Trophoblast cell (in vitro differentiated cells and primary cell): Measurements from ENCODE around the gene ASS1.

Experiments used
- DNase-seq, 2 donors: peaks; one replicate each; pipeline ENCODE4 v3.0.0-alpha.2; 2016
- H2AFZ ChIP-seq: 2 replicates; pipeline ENCODE4 v1.6.1; 2013; ENCODE audit warnings: low read length, moderate library complexity, mild to moderate bottlenecking; ENCODE audit not compliant: insufficient read depth, poor library complexity
- H2AK5ac ChIP-seq: 2 replicates; pipeline ENCODE4 v1.6.1; 2013; ENCODE audit warnings: mild to moderate bottlenecking, low read length
- H2BK120ac ChIP-seq: 2 replicates; pipeline ENCODE4 v1.6.1; 2013; ENCODE audit warnings: low read length, mild to moderate bottlenecking, moderate library complexity; ENCODE audit not compliant: insufficient read depth, poor library complexity
- H2BK12ac ChIP-seq: 2 replicates; pipeline ENCODE4 v1.6.1; 2013; ENCODE audit warnings: mild to moderate bottlenecking, low read length, moderate library complexity
- H2BK5ac ChIP-seq: 2 replicates; pipeline ENCODE4 v1.6.1; 2013; ENCODE audit warnings: low read length, low read depth, moderate library complexity, mild to moderate bottlenecking; ENCODE audit not compliant: poor library complexity
- H3K14ac ChIP-seq: 2 replicates; pipeline ENCODE4 v1.6.1; 2013; ENCODE audit warnings: mild to moderate bottlenecking, low read length
- H3K18ac ChIP-seq: 2 replicates; pipeline ENCODE4 v1.6.1; 2013; ENCODE audit warnings: mild to moderate bottlenecking, low read length
- H3K23ac ChIP-seq: 2 replicates; pipeline ENCODE4 v1.6.1; 2013; ENCODE audit warnings: low read length
- H3K27ac ChIP-seq: 2 replicates; pipeline ENCODE4 v1.5.1; 2013; ENCODE audit warnings: low read depth, mild to moderate bottlenecking, inconsistent platforms, low read length, moderate library complexity
- H3K27me3 ChIP-seq: 2 replicates; pipeline ENCODE4 v1.6.1; 2013; ENCODE audit warnings: inconsistent platforms, mild to moderate bottlenecking, low read length, moderate library complexity; ENCODE audit not compliant: insufficient read depth
- H3K36me3 ChIP-seq, 2 experiments: 1 replicate in 1 of 2; 2 replicates in 1 of 2; pipeline ENCODE4 v1.6.1; 2013; ENCODE audit warnings: low read length in 2 of 2, mild to moderate bottlenecking in 2 of 2, moderate library complexity in 1 of 2; ENCODE audit not compliant: insufficient read depth in 2 of 2, control insufficient read depth in 1 of 2
- H3K4ac ChIP-seq: 2 replicates; pipeline ENCODE4 v1.6.1; 2013; ENCODE audit warnings: low read depth, mild to moderate bottlenecking, low read length, moderate library complexity
- H3K4me1 ChIP-seq, 2 experiments: 1 replicate in 1 of 2; 2 replicates in 1 of 2; pipeline ENCODE4 v1.6.1; 2013; ENCODE audit warnings: low read length in 2 of 2, mild to moderate bottlenecking in 2 of 2, moderate library complexity in 1 of 2; ENCODE audit not compliant: insufficient read depth in 2 of 2, control insufficient read depth in 1 of 2
- H3K4me2 ChIP-seq: 2 replicates; pipeline ENCODE4 v1.6.1; 2013; ENCODE audit warnings: inconsistent platforms, mild to moderate bottlenecking, low read length, moderate library complexity
- H3K4me3 ChIP-seq: 2 replicates; pipeline ENCODE4 v1.5.1; 2013; ENCODE audit warnings: mild to moderate bottlenecking, low read depth, low read length, inconsistent platforms
- H3K79me1 ChIP-seq: one replicate; pipeline ENCODE4 v1.6.1; 2013; ENCODE audit warnings: low read length
- H3K79me2 ChIP-seq: 2 replicates; pipeline ENCODE4 v1.6.1; 2013; ENCODE audit warnings: low read length, mild to moderate bottlenecking; ENCODE audit not compliant: control insufficient read depth, insufficient read depth, poor library complexity
- H3K9ac ChIP-seq: 2 replicates; pipeline ENCODE4 v1.6.1; 2013; ENCODE audit warnings: mild to moderate bottlenecking, low read length
- H3K9me3 ChIP-seq: 2 replicates; pipeline ENCODE4 v1.6.1; 2013; ENCODE audit warnings: low read depth, mild to moderate bottlenecking, control low read depth, inconsistent platforms, low read length; ENCODE audit not compliant: insufficient read depth
- H4K12ac ChIP-seq: 2 replicates; pipeline ENCODE4 v1.6.1; 2013; ENCODE audit warnings: low read depth, mild to moderate bottlenecking, low read length, moderate library complexity
- H4K8ac ChIP-seq: 2 replicates; pipeline ENCODE4 v1.6.1; 2013; ENCODE audit warnings: low read depth, mild to moderate bottlenecking, low read length, moderate library complexity
- H4K91ac ChIP-seq: one replicate; pipeline ENCODE4 v1.6.1; 2013; ENCODE audit warnings: low read depth, mild to moderate bottlenecking, low read length, moderate library complexity
- WGBS: extraction: QIAGEN DNeasy Blood & Tissue Kit; methylation state at CpG from one replicate; pipeline ENCODE4 v1.1.7; 2013; ENCODE audit warnings: missing lambda C conversion rate; ENCODE audit not compliant: insufficient read length, insufficient coverage; ENCODE audit errors: extremely low coverage; 5-methylcytosine and 5-hydroxymethylcytosine counted together

The ASS1 gene

GRCh38 chr9:130493021-130493420 lies 48.3 kb downstream of the ASS1 start:
- H3K9ac ChIP-seq, result no peak overlapping the region
- H3K4me3 ChIP-seq, result no peak overlapping the region
- H3K79me2 ChIP-seq, result no peaks in the 10 kb centered on the region
- H3K9me3 ChIP-seq, result peaks cover 12% of the 10 kb centered on the region
- no peak overlapping the region for H2AK5ac ChIP-seq
- peaks cover 4 to 5% of the 10 kb centered on the region in 2 experiments for H3K36me3 ChIP-seq
- no peak overlapping the region for H2AFZ ChIP-seq
- no peak overlapping the region for H3K27ac ChIP-seq
- no peaks in the 10 kb centered on the region for H3K79me1 ChIP-seq
- no CpG with 5 or more reads among the region's 7 CpGs for WGBS
- no peak overlapping the region for H3K4me2 ChIP-seq
- no peak overlapping the region for H2BK12ac ChIP-seq
- no peaks in the 10 kb centered on the region for H3K4me1 ChIP-seq
- no peak overlapping the region for H4K91ac ChIP-seq
- H4K8ac ChIP-seq, result no peak overlapping the region
- H3K14ac ChIP-seq, result no peak overlapping the region
- no peak overlapping the region for H3K4ac ChIP-seq
- DNase-seq, result no peak
- no peak overlapping the region for H3K23ac ChIP-seq
- H2BK5ac ChIP-seq, result no peak overlapping the region
- H2BK120ac ChIP-seq, result no peak overlapping the region
- no peak overlapping the region for H3K18ac ChIP-seq
- H4K12ac ChIP-seq, result no peak overlapping the region
- no peaks in the 10 kb centered on the region for H3K27me3 ChIP-seq

GRCh38 chr9:130493476-130493875 lies 48.7 kb downstream of the ASS1 start:
- no peak overlapping the region for H4K8ac ChIP-seq
- no peak overlapping the region for H3K4ac ChIP-seq
- H3K9ac ChIP-seq, result no peak overlapping the region
- no peak overlapping the region for H2AK5ac ChIP-seq
- DNase-seq, result no peak
- H4K91ac ChIP-seq, result no peak overlapping the region
- H3K23ac ChIP-seq, result no peak overlapping the region
- no peaks in the 10 kb centered on the region for H3K27me3 ChIP-seq
- no peak overlapping the region for H3K18ac ChIP-seq
- H3K4me3 ChIP-seq, result no peak overlapping the region
- peaks cover 4 to 6% of the 10 kb centered on the region in 2 experiments for H3K36me3 ChIP-seq
- H2BK5ac ChIP-seq, result no peak overlapping the region
- H2AFZ ChIP-seq, result no peak overlapping the region
- no peak overlapping the region for H3K14ac ChIP-seq
- H3K79me1 ChIP-seq, result no peaks in the 10 kb centered on the region
- no CpG with 5 or more reads among the region's 9 CpGs for WGBS
- no peak overlapping the region for H2BK120ac ChIP-seq
- no peak overlapping the region for H2BK12ac ChIP-seq
- peaks cover 12% of the 10 kb centered on the region for H3K9me3 ChIP-seq
- H3K27ac ChIP-seq, result no peak overlapping the region
- no peak overlapping the region for H4K12ac ChIP-seq
- no peaks in the 10 kb centered on the region for H3K79me2 ChIP-seq
- no peaks in the 10 kb centered on the region for H3K4me1 ChIP-seq
- H3K4me2 ChIP-seq, result no peak overlapping the region

GRCh38 chr9:130495067-130495466 lies 50.3 kb downstream of the ASS1 start:
- WGBS, result no CpG with 5 or more reads among the region's 3 CpGs
- no peak overlapping the region for H2BK12ac ChIP-seq

GRCh38 chr9:130497139-130497538 lies 52.4 kb downstream of the ASS1 start:
- Histone ChIP-seq H3K36me3 (peaks cover 4 to 8% of the 10 kb centered on the region in 2 experiments), H3K27ac (no peak overlapping the region), H2BK120ac (no peak overlapping the region), H2BK5ac (no peak overlapping the region), H4K91ac (no peak overlapping the region), H3K14ac (no peak overlapping the region), H3K4ac (no peak overlapping the region), H3K4me3 (no peak overlapping the region), H2AFZ (no peak overlapping the region), H2AK5ac (no peak overlapping the region), H3K79me1 (no peaks in the 10 kb centered on the region), H3K27me3 (no peaks in the 10 kb centered on the region), H3K79me2 (no peaks in the 10 kb centered on the region), H2BK12ac (no peak overlapping the region), H3K23ac (no peak overlapping the region), H4K8ac (no peak overlapping the region), H4K12ac (no peak overlapping the region), H3K9ac (no peak overlapping the region), H3K9me3 (peaks cover 12% of the 10 kb centered on the region), H3K4me1 (no peaks in the 10 kb centered on the region), H3K4me2 (no peak overlapping the region), H3K18ac (no peak overlapping the region)
- WGBS, result no CpG with 5 or more reads among the region's 10 CpGs
- no peak for DNase-seq

More at GRCh38 chr9:130495067-130495466, 50.3 kb downstream of the ASS1 start:
- no peaks in the 10 kb centered on the region for H3K79me1 ChIP-seq
- H4K8ac ChIP-seq, result no peak overlapping the region
- H3K4me2 ChIP-seq, result no peak overlapping the region
- H3K4ac ChIP-seq, result no peak overlapping the region
- no peak overlapping the region for H3K9ac ChIP-seq
- H3K27me3 ChIP-seq, result no peaks in the 10 kb centered on the region
- H3K79me2 ChIP-seq, result no peaks in the 10 kb centered on the region
- H3K18ac ChIP-seq, result no peak overlapping the region
- no peak overlapping the region for H3K14ac ChIP-seq
- DNase-seq, result no peak
- no peak overlapping the region for H4K12ac ChIP-seq
- H4K91ac ChIP-seq, result no peak overlapping the region
- H3K4me3 ChIP-seq, result no peak overlapping the region
- H3K23ac ChIP-seq, result no peak overlapping the region
- H2AK5ac ChIP-seq, result no peak overlapping the region
- H2AFZ ChIP-seq, result no peak overlapping the region
- no peak overlapping the region for H2BK5ac ChIP-seq
- no peak overlapping the region for H3K27ac ChIP-seq
- peaks cover 12% of the 10 kb centered on the region for H3K9me3 ChIP-seq
- no peak overlapping the region for H2BK120ac ChIP-seq
- no peaks in the 10 kb centered on the region for H3K4me1 ChIP-seq
- H3K36me3 ChIP-seq, result peaks cover 4 to 8% of the 10 kb centered on the region in 2 experiments
